Measurements from ENCODE around the gene BCAS4.
"Not testable (repeated sequence)": the region's sequence is repeated elsewhere in the genome, so short reads cannot be mapped to it uniquely, and the experiment has no call there.

The BCAS4 gene

GRCh38 chr20:50799176-50799889 lies 4.5 kb downstream of the BCAS4 start:
- DNase-seq (ENCODE audit: low read depth): no peak

- DNase-seq (ENCODE audit: low read depth): no peak
These were observed 5.2 kb downstream of the BCAS4 start for GRCh38 chr20:50799890-50800550.

- DNase-seq (ENCODE audit: low read depth): not testable (repeated sequence)
These were observed 6.3 kb downstream of the BCAS4 start for GRCh38 chr20:50800986-50801746.

GRCh38 chr20:50801747-50802125 lies 6.9 kb downstream of the BCAS4 start:
- DNase-seq (ENCODE audit: low read depth): no peak

DNA sequence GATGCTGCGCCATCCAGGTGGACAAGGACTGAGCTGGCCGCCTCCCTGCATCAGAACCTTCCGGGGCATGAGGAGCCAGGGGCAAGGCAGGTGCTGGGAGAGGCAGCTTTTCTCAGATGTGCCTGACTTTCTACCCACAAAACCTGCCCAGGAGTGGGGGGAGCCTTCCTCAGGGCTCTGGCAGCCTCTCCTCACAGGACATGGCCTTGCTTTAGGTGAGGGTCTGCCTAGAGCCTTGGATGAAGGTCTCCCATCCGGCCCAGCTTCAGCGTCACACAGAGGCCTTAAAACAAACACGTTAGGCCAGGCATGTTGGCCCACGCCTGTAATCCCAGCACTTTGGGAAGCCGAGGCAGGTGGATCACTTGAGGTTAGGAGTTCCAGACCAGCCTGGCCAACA lies 7.4 kb downstream of the BCAS4 start:
- DNase-seq (ENCODE audit: low read depth): no peak

GRCh38 chr20:50804437-50805348 lies 9.8 kb downstream of the BCAS4 start:
- DNase-seq (ENCODE audit: low read depth): no peak

DNA sequence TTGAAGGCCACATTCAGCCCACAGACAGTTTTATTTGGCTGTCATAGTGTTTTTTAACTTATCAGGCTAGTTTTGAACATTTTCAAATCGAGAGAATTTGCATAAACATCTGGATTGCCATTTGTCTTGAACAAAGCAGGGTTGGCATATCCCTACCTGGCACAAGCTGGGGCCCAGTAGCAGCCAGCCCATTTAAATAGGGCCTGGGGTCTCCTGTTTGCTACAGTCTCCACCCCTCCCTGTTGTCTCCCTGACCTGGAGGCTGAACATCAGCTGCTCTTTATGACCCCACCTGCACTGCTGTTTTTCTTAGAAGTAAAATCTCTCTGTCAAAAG lies 10.5 kb downstream of the BCAS4 start:
- DNase-seq (ENCODE audit: low read depth): no peak

- no peak for DNase-seq (ENCODE audit: low read depth)
These were observed 11.4 kb downstream of the BCAS4 start for GRCh38 chr20:50806126-50806768.

GRCh38 chr20:50810063-50810462 lies 15.2 kb downstream of the BCAS4 start:
- no peak for DNase-seq (ENCODE audit: low read depth)

DNA sequence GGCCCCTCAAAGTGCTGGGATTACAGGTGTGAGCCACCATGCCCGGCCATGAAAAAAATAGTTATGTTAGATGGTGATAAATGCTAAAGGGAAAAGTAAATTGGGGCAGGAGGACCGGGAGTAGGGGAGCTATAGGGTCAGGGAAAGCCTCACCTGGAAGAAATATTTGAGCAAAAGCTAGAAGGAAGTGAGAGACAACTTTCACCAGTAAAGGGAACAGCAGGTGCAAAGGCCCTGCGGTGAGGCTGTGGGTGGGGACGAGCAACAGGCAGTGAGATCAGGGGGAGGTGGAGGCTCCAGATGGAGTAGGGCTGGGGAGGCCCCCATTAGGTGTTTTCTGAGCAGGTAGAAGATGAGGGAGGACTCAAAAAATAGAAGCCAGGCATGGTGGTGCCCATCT lies 16.0 kb downstream of the BCAS4 start:
- DNase-seq (ENCODE audit: low read depth): no peak

DNA sequence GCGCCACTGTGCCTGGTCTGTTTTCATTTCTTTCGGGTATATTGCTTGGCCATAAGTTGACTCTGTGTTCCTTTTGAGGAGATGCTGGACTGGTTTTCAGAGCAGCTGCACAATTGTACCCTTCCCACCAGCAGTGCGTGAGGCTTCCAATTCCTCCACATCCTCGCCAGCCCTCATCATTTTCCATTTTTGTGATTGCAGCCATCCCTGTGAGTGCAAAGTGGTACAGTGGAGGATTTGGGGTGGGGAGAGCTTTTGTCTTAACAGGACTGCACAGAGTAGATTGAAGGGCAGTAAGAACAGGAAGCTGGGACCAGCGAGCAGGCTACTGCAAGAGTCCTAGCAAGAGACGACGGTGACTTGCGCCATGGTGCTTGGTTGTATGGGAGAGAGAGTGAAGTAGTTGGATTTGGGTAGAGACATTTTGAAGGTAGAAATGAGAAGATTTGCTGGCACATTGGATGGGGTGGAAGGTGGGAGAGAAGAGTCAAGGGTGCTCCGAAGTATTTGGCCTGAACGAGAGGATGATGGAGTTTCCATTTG lies 18.3 kb downstream of the BCAS4 start:
- no peak for DNase-seq (ENCODE audit: low read depth)

DNA sequence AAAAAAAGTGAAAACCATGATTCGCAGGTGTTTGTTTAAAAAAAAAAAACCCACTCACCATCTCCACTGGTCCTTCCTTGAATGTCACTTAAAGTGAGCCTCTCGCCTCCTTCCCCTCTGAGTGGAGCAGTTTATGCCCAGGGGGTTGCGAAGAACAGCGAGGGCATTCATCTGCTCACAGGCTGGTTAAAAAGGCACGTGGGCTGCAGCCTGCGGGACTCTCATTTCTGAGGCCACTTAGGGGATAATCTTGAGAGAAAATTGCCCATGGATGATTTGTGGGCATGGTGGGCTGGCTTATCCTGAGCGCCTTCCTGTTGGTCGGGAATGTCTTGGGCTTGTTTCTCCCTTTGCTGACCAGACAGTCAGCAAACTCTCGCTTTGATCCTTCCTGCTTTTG lies 18.9 kb downstream of the BCAS4 start:
- no peak for DNase-seq (ENCODE audit: low read depth)

DNA sequence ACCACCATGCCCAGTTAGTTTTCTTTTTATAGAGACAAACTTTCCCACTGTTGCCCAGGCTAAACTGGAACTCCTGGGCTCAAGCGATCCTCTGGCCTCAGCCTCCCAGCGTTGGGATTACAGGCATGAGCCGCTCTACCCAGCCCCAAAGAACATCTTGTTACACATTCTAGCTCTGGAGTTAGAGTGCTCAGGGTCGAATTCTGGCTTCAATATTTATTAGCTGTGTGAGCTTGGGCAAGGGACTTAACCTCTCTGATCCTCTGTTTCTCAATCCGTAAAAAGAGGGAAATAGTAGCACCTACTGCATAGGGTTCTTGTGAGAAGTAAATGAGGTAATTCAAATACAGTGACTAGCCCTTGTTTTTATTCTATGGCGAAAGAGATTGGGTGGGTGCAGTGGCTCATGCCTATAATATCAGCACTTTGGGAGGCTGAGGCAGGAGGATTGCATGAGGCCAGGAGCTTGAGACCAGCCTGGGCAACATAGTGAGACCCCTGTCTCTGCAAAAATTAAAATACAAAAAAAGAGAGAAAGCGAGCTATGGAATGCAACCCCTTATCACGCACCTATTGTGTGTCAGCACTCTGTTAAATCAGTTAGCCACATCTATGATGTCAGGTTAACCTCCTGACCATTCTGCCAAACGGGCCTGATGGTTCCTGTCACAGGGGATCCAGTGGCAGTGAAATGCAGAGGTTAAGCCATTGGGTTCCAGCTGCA lies 19.7 kb downstream of the BCAS4 start:
- DNase-seq (ENCODE audit: low read depth): no peak

- DNase-seq (ENCODE audit: low read depth): no peak
These were observed 20.5 kb downstream of the BCAS4 start for GRCh38 chr20:50815162-50815989.

DNA sequence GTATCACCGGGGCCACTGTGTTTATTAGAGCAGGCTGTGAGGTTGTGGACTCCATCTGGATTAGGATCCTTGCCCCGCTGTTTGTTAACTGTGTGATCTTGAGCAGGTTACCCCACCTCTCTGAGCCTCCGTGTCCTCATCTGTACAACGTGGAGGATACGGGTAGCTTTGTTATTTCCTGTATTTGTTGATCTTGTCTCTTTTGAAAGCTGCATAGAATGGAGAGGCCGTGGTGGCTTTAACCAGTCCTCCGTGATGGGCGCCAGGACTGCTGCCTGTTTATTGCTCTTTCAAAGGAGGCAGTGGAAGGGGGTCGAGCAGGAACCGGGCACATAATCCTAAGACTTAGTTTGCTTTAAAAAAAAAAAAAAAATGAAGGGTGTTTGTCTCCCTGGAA lies 22.9 kb downstream of the BCAS4 start:
- no peak for DNase-seq (ENCODE audit: low read depth)

DNA sequence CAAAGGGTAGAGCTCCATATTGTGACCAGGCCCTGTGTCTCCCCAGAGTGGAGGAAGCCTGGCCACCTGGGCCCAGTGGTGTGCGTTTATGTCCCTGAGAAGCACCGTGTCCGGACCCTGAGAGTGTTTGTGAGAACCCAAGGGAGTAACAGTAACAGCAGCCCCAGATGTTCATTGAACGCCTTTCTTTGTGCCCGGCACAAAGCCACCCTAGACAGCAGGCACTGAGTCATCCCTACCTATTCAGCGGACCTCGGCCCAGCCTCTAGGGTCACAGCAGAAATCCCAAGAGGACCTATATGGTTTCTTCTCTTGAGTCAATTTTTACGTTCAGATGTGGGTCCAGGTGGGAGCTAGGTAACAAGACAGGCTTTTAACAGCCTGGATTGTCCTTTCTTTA lies 24.5 kb downstream of the BCAS4 start:
- no peak for DNase-seq (ENCODE audit: low read depth)

- no peak for DNase-seq (ENCODE audit: low read depth)
These were observed 25.8 kb downstream of the BCAS4 start for GRCh38 chr20:50820515-50821256.

GRCh38 chr20:50821257-50821921 lies 26.5 kb downstream of the BCAS4 start:
- DNase-seq (ENCODE audit: low read depth): no peak

GRCh38 chr20:50821994-50822393 lies 27.1 kb downstream of the BCAS4 start:
- no peak for DNase-seq (ENCODE audit: low read depth)

Measured in HS-27A (cell line).